ENCODE measurements around the gene HORMAD2. TPM values are rescaled to one million over a fixed set of nuclear protein-coding genes. Genes with fewer than 3 reads are reported as not detected.
A peak's percentile ranks its signal among the peaks of the same experiment; 100 is the strongest.

The HORMAD2 gene
- polyA plus RNA-seq, 1 of the 3 experiments (the other 2 are of a cell fraction): not detected

DNA sequence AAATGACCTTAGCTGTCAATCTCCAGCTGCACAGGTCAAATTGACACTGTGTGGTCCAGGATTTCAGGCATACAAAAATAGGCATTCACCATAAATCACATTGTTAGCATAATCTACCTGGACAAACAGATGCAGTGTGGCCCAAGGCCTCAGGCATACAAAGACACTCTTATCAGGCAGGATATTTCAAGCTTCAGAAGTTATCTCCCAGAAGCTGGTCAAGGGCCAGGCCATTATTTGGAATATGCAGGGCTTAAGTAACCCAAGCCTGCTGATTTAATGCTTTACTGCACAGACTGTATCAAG, 25.5 kb upstream of the HORMAD2 start:
- H3K4me2 ChIP-seq: no peak overlapping the region
- no peaks in the 10 kb centered on the region for H3K79me2 ChIP-seq (ENCODE audit: insufficient read depth)
- no peaks in the 10 kb centered on the region for H4K20me1 ChIP-seq (ENCODE audit: insufficient read depth)
- no peaks in the 10 kb centered on the region for H3K9me2 ChIP-seq
- no peak overlapping the region for H2AFZ ChIP-seq (ENCODE audit: low read depth)
- no peaks in the 10 kb centered on the region for H3K36me3 ChIP-seq (replicated peaks in 1 of 2; ENCODE audit: control insufficient read depth in 1 of 2, insufficient read depth in 2 of 2, low read length in 1 of 2)
- peaks cover 0 to 6% of the 10 kb centered on the region in 2 experiments; a peak in 2 of 4 replicates for H3K4me1 ChIP-seq (ENCODE audit: control insufficient read depth in 1 of 2, insufficient read depth in 2 of 2, low read depth in 1 of 2, low read length in 1 of 2)
- TF ChIP-seq EP300 (IDR thresholded peaks at IDR 0.05; ENCODE audit: borderline replicate concordance in 1 of 2, low read depth in 1 of 2, low read length in 1 of 2) (peak in 1 of 2 experiments; percentile 31; a peak in 1 of 4 replicates), GATA2 (CRISPR knock-in tag; IDR thresholded peaks at IDR 0.05) (peak; percentile 61; the same call in 1 of the 2 replicates), RCOR1 (IDR thresholded peaks at IDR 0.05; ENCODE audit: low read length) (peak; percentile 66), TAF1 (IDR thresholded peaks at IDR 0.05; ENCODE audit: borderline replicate concordance, low read depth, low read length) (no peak), MEF2A (IDR thresholded peaks at IDR 0.05; ENCODE audit: borderline replicate concordance, low read depth) (no peak), NFIC (IDR thresholded peaks at IDR 0.05; ENCODE audit: borderline replicate concordance) (no peak)
- TF ChIP-seq, protein P1, sequence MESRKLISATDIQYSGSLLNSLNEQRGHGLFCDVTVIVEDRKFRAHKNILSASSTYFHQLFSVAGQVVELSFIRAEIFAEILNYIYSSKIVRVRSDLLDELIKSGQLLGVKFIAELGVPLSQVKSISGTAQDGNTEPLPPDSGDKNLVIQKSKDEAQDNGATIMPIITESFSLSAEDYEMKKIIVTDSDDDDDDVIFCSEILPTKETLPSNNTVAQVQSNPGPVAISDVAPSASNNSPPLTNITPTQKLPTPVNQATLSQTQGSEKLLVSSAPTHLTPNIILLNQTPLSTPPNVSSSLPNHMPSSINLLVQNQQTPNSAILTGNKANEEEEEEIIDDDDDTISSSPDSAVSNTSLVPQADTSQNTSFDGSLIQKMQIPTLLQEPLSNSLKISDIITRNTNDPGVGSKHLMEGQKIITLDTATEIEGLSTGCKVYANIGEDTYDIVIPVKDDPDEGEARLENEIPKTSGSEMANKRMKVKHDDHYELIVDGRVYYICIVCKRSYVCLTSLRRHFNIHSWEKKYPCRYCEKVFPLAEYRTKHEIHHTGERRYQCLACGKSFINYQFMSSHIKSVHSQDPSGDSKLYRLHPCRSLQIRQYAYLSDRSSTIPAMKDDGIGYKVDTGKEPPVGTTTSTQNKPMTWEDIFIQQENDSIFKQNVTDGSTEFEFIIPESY (IDR thresholded peaks at IDR 0.05; ENCODE audit: borderline replicate concordance, low read depth): no peak
- CTCF ChIA-PET: interaction anchor here (0.7 to 1.4 kb wide), 8 partner anchors 10 to 465 kb away, joined by 3 to 6 read pairs (median 3); no protein-coding TSS in a partner anchor
- DNase-seq: peak; percentile 46
- no peak overlapping the region for H3K9ac ChIP-seq
- H3K4me3 ChIP-seq (ENCODE audit: low read depth in 2 of 2, low read length in 1 of 2): no peak overlapping the region
- no peaks in the 10 kb centered on the region for H3K9me3 ChIP-seq
- no peaks in the 10 kb centered on the region for H3K27me3 ChIP-seq (ENCODE audit: insufficient read depth)
- H3F3A ChIP-seq (replicated peaks; ENCODE audit: insufficient read depth): no peaks in the 10 kb centered on the region
- no peak overlapping the region; a peak in 1 of 4 replicates for H3K27ac ChIP-seq (ENCODE audit: low read depth in 2 of 2, low read length in 1 of 2)
- POLR2A ChIA-PET: no interaction called here

DNA sequence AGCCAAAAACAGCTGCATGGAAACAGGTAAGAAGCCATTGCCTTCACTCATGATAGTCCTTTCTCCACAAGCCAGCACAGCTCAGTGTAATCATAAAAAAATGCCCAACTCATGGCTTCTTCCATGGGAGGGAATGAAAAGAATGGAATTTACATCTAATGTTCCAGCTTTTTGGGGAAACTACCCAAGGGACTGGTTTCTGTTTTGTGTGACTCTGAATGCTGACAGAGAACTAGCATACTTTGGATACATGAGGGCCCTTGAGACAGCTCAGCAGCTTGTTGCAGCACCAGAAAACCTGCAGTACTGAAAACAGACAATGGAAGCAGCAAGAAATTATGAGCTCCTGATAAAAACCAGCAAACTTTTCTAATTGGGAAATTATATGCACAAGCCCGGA, 24.2 kb upstream of the HORMAD2 start:
- no peak overlapping the region for H3K4me3 ChIP-seq (ENCODE audit: low read depth in 2 of 2, low read length in 1 of 2)
- no peak overlapping the region for H3K9ac ChIP-seq
- DNase-seq: no peak
- ChIA-PET CTCF (interaction anchor here (1.2 to 1.4 kb wide), 2 partner anchors 33 to 366 kb away, joined by 3 read pairs; no protein-coding TSS in a partner anchor), POLR2A (no interaction called here)
- no peaks in the 10 kb centered on the region for H3F3A ChIP-seq (replicated peaks; ENCODE audit: insufficient read depth)
- H3K4me2 ChIP-seq: no peak overlapping the region
- 86% methylated on average over 1 of the region's 1 CpG for WGBS (ENCODE audit: low lambda C conversion rate)
- peaks cover 0 to 6% of the 10 kb centered on the region in 2 experiments; a peak in 2 of 4 replicates for H3K4me1 ChIP-seq (ENCODE audit: control insufficient read depth in 1 of 2, insufficient read depth in 2 of 2, low read depth in 1 of 2, low read length in 1 of 2)
- no peaks in the 10 kb centered on the region for H3K36me3 ChIP-seq (replicated peaks in 1 of 2; ENCODE audit: control insufficient read depth in 1 of 2, insufficient read depth in 2 of 2, low read length in 1 of 2)
- H4K20me1 ChIP-seq (ENCODE audit: insufficient read depth): no peaks in the 10 kb centered on the region
- H3K27ac ChIP-seq (ENCODE audit: low read depth in 2 of 2, low read length in 1 of 2): no peak overlapping the region
- no peak overlapping the region for H2AFZ ChIP-seq (ENCODE audit: low read depth)
- no peaks in the 10 kb centered on the region for H3K27me3 ChIP-seq (ENCODE audit: insufficient read depth)
- H3K9me3 ChIP-seq: no peaks in the 10 kb centered on the region
- no peaks in the 10 kb centered on the region for H3K9me2 ChIP-seq
- H3K79me2 ChIP-seq (ENCODE audit: insufficient read depth): no peaks in the 10 kb centered on the region
- TF ChIP-seq SIN3A (IDR thresholded peaks at IDR 0.05; ENCODE audit: borderline replicate concordance, low read depth, low read length) (no peak), RXRA (IDR thresholded peaks at IDR 0.05; ENCODE audit: borderline replicate concordance, low read depth) (no peak)
- TF ChIP-seq, protein P2, sequence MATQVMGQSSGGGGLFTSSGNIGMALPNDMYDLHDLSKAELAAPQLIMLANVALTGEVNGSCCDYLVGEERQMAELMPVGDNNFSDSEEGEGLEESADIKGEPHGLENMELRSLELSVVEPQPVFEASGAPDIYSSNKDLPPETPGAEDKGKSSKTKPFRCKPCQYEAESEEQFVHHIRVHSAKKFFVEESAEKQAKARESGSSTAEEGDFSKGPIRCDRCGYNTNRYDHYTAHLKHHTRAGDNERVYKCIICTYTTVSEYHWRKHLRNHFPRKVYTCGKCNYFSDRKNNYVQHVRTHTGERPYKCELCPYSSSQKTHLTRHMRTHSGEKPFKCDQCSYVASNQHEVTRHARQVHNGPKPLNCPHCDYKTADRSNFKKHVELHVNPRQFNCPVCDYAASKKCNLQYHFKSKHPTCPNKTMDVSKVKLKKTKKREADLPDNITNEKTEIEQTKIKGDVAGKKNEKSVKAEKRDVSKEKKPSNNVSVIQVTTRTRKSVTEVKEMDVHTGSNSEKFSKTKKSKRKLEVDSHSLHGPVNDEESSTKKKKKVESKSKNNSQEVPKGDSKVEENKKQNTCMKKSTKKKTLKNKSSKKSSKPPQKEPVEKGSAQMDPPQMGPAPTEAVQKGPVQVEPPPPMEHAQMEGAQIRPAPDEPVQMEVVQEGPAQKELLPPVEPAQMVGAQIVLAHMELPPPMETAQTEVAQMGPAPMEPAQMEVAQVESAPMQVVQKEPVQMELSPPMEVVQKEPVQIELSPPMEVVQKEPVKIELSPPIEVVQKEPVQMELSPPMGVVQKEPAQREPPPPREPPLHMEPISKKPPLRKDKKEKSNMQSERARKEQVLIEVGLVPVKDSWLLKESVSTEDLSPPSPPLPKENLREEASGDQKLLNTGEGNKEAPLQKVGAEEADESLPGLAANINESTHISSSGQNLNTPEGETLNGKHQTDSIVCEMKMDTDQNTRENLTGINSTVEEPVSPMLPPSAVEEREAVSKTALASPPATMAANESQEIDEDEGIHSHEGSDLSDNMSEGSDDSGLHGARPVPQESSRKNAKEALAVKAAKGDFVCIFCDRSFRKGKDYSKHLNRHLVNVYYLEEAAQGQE (IDR thresholded peaks at IDR 0.05; ENCODE audit: low read depth, low read length): no peak
